Right lobe of liver (tissue), 4 donors: ENCODE results near the gene PXDN.

Experiments
- POLR2A ChIP-seq: fragments of 450-650 bp; IDR thresholded peaks from one replicate; pipeline ENCODE4 v1.6.1; 2017; ENCODE audit warnings: antibody characterized with exemption, mild to moderate bottlenecking
- TF ChIP-seq, protein P1 (sequence below), 4 donors: fragments of 200-600 bp in 3 of 4; fragments of 450-650 bp in 1 of 4; IDR thresholded peaks; one replicate each; pipeline versions ENCODE4 v1.5.1 to v1.8.0; 2016 to 2022; ENCODE audit warnings: antibody characterized with exemption in 4 of 4, mild to moderate bottlenecking in 2 of 4
- donor health status: DM: no; HTN: no; CAD: no.
- donor health status: DM: no; HTN: no; CAD: no.
- donor health status: DM: no; HTN: yes; CAD: no.

DNA sequence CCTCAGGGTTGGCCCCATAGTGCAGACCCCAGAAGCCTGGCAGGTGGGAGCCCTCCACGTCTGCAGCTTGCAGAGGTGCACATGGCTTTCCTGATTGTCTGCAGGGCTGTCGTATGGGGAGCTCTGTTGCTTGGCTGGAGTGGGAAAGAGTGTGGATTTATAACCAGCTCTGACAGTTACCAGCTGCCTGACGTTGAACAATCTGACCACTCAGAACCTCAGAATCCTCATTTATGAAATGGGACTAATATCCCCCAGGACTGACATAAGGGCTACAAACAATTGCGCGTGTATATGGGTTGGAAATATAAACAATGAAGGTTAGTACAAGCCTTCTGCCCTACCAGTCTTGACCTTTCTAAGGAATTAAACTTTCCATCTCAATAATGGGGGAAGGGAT is 13.9 kb upstream of the PXDN start:
- TF ChIP-seq, protein P1, sequence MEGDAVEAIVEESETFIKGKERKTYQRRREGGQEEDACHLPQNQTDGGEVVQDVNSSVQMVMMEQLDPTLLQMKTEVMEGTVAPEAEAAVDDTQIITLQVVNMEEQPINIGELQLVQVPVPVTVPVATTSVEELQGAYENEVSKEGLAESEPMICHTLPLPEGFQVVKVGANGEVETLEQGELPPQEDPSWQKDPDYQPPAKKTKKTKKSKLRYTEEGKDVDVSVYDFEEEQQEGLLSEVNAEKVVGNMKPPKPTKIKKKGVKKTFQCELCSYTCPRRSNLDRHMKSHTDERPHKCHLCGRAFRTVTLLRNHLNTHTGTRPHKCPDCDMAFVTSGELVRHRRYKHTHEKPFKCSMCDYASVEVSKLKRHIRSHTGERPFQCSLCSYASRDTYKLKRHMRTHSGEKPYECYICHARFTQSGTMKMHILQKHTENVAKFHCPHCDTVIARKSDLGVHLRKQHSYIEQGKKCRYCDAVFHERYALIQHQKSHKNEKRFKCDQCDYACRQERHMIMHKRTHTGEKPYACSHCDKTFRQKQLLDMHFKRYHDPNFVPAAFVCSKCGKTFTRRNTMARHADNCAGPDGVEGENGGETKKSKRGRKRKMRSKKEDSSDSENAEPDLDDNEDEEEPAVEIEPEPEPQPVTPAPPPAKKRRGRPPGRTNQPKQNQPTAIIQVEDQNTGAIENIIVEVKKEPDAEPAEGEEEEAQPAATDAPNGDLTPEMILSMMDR (IDR thresholded peaks at IDR 0.05) = no peak
- no peak for TF ChIP-seq POLR2A
